ENCODE data around the gene FAM9B.
"Not testable (repeated sequence)": the region's sequence is repeated elsewhere in the genome, so short reads cannot be mapped to it uniquely, and the experiment has no call there.

FAM9B gene

DNA sequence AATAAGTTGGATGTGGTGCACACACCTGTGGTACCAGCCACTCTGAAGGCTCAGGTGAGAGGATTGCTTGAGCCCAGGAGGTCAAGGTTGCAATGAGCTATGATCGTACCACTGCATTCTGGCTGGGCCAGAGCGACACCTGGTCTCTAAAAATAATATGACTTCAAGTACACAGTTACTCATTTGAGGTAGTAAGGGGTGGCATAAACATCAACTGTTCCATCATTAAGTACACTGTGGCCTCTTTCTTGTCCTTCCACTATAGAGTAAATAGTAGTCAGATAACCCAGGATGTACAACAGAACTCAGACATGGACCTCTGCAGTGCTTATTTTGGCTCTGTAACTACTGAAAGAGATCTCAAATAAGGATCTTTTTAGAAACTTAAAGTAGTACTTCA lies 10.6 kb downstream of the FAM9B start:
- H3K36me3 Mint-ChIP-seq (ENCODE audit: low read depth): no peaks in the 10 kb centered on the region
- no peak overlapping the region for H3K4me3 Mint-ChIP-seq
- H3K4me1 Mint-ChIP-seq (ENCODE audit: low read depth): no peaks in the 10 kb centered on the region
- no peak for DNase-seq
- H3K27ac Mint-ChIP-seq: no peak overlapping the region
- H3K27me3 Mint-ChIP-seq: peaks cover 7% of the 10 kb centered on the region
- no peaks in the 10 kb centered on the region for H3K9me3 Mint-ChIP-seq

GRCh38 chrX:9019151-9019550 lies 14.8 kb downstream of the FAM9B start:
- Mint-ChIP-seq H3K4me3 (no peak overlapping the region), H3K27me3 (peaks cover 3% of the 10 kb centered on the region), H3K9me3 (no peaks in the 10 kb centered on the region), H3K36me3 (ENCODE audit: low read depth) (no peaks in the 10 kb centered on the region), H3K4me1 (ENCODE audit: low read depth) (no peaks in the 10 kb centered on the region), H3K27ac (no peak overlapping the region)
- no peak for DNase-seq

DNA sequence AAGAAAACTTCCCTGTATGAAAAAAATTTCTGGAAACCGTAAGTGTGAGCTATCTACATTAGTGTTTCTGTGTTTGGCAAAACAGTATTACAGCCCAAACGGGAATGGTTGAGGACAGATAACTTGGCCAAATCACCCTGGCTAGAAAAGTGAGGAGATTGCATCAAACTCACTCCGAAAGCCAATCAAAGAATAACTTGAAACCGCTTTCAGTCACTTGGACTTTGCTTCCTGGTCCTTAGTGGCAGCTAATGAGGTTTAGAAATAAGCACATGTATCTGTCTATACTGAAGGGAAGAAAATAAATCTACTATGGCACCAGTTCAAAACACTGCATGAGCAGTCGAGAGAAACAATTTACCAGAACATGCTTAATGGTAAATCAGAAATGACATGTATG lies 15.6 kb downstream of the FAM9B start:
- not testable (repeated sequence) for H3K4me1 Mint-ChIP-seq (ENCODE audit: low read depth); H3K4me3 Mint-ChIP-seq; DNase-seq; H3K27me3 Mint-ChIP-seq; H3K9me3 Mint-ChIP-seq; H3K27ac Mint-ChIP-seq; H3K36me3 Mint-ChIP-seq (ENCODE audit: low read depth)

DNA sequence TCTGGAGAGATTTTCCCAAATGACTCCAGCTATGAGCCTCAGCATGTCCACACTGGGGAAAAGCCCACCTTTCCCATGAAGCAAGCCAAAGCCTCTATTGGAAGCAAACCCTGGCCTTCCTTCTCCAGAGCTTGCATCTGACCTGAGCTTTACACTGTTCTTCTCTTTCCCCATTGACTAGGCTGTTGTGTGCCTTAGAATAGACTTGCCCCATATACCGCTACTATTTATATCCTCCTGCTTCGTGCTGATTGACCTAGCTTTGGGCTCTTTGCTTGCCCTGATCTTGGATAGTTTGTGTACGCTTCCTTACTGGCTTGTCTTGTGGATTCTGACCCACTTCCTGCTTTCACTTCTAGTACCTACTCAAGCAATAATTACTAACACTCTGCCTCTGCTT lies 30.9 kb downstream of the FAM9B start:
- H3K4me3 Mint-ChIP-seq: no peak overlapping the region
- no peak overlapping the region for H3K27ac Mint-ChIP-seq
- no peak for DNase-seq

DNA sequence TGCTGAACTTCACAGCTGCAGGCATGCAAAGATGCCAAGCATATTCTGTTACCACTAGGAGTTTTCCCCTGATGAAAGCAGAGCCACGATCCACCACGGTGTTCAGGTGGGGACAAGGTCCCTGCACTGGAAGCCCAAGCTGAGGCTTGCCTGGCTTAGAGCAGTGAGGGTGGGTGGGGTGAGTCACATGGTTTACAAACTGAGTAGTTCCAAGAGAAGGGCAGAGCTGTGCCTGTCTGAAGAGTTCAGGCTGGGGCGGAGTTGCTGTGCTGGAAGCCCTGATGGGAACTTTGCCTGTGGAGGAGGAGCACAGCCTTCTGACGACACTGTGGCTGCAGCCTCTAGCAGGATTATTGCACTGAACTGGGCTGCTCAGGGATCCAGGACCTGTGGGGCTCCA lies 45.5 kb downstream of the FAM9B start:
- no peaks in the 10 kb centered on the region for H3K36me3 Mint-ChIP-seq (ENCODE audit: low read depth)
- H3K9me3 Mint-ChIP-seq: no peaks in the 10 kb centered on the region
- H3K27ac Mint-ChIP-seq: no peak overlapping the region
- no peaks in the 10 kb centered on the region for H3K27me3 Mint-ChIP-seq
- peaks cover 26% of the 10 kb centered on the region for H3K4me1 Mint-ChIP-seq (ENCODE audit: low read depth)
- H3K4me3 Mint-ChIP-seq: no peak overlapping the region
- peak; percentile 43 for DNase-seq

More for the DNA sequence above, 30.9 kb downstream of the FAM9B start:
- Mint-ChIP-seq H3K27me3 (peaks cover 9% of the 10 kb centered on the region), H3K4me1 (ENCODE audit: low read depth) (peaks cover 8% of the 10 kb centered on the region), H3K9me3 (peaks cover 5% of the 10 kb centered on the region), H3K36me3 (ENCODE audit: low read depth) (no peaks in the 10 kb centered on the region)

GRCh38 chrX:8987672-8988250 lies 46.2 kb downstream of the FAM9B start:
- Mint-ChIP-seq H3K9me3 (no peaks in the 10 kb centered on the region), H3K4me3 (no peak overlapping the region), H3K4me1 (ENCODE audit: low read depth) (peaks cover 26% of the 10 kb centered on the region), H3K27me3 (no peaks in the 10 kb centered on the region), H3K36me3 (ENCODE audit: low read depth) (no peaks in the 10 kb centered on the region), H3K27ac (no peak overlapping the region)
- no peak for DNase-seq

DNA sequence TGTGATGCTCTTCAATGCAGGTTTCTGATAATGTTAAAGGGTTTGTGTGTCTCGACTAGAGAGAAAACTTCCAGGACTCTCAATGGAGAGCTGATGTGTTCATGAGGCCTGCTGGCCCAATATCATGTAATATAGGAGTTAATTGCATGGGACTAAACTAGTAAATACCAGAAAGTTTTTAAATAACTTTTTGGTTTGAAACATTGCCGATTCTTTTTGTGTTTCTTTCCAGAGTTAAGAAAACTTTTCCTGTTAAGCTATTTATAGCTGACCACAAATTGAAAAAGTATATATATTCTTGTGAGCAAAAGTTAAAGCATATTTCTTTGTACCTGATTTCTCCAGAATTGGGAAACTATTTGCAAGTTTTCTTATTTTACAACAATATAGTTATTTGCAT lies 49.7 kb downstream of the FAM9B start:
- H3K4me3 Mint-ChIP-seq: no peak overlapping the region
- H3K4me1 Mint-ChIP-seq (ENCODE audit: low read depth): peaks cover 39% of the 10 kb centered on the region
- H3K36me3 Mint-ChIP-seq (ENCODE audit: low read depth): no peaks in the 10 kb centered on the region
- no peak overlapping the region for H3K27ac Mint-ChIP-seq
- DNase-seq: no peak
- no peaks in the 10 kb centered on the region for H3K9me3 Mint-ChIP-seq
- H3K27me3 Mint-ChIP-seq: peaks cover 5% of the 10 kb centered on the region

DNA sequence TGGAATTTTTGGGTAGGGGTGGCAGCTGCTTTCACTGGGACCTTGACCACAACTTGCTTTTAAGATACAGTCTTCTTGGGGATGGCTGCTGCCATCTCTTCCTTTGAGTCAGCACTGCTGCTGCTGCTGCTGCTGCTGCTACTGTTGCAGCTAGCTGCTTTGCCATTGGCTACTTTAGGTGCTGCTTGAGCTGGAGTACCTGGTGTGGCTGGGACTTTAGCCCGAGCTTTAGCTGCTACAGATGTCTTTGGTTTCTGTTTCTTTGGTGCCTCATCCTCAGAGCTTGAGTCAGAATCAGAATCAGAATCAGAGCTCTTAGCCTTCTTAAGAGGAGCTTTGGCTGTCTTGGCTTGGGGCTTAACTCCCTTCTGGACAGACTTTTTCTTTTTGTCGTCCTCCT lies 52.2 kb downstream of the FAM9B start:
- no peak for DNase-seq
- H3K9me3 Mint-ChIP-seq: no peaks in the 10 kb centered on the region
- H3K36me3 Mint-ChIP-seq (ENCODE audit: low read depth): no peaks in the 10 kb centered on the region
- H3K4me3 Mint-ChIP-seq: no peak overlapping the region
- H3K27me3 Mint-ChIP-seq: peaks cover 14% of the 10 kb centered on the region
- peaks cover 18% of the 10 kb centered on the region for H3K4me1 Mint-ChIP-seq (ENCODE audit: low read depth)
- no peak overlapping the region for H3K27ac Mint-ChIP-seq

DNA sequence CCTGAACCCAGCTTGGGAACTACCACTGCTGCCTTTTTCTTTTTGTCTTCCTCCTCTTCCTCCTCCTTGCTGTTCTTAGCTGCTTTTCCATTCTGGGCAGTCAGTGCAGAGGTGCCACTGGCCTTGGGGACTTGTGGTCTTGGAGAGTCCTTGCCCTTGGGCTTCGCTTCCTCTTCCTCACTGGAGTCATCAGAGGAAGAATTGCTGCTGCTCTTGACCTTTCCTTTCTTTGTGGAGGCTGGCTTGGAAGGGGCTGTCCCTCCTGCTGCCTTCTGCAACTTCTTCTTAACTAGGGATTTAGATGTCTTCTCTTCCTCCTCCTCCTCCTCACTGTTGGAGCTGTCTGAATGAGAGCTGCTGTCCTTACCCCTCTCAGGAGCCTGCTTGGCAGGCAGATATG lies 53.2 kb downstream of the FAM9B start:
- H3K4me1 Mint-ChIP-seq (ENCODE audit: low read depth): peaks cover 13% of the 10 kb centered on the region
- no peaks in the 10 kb centered on the region for H3K9me3 Mint-ChIP-seq
- no peak overlapping the region for H3K4me3 Mint-ChIP-seq
- peaks cover 18% of the 10 kb centered on the region for H3K27me3 Mint-ChIP-seq
- no peaks in the 10 kb centered on the region for H3K36me3 Mint-ChIP-seq (ENCODE audit: low read depth)
- DNase-seq: no peak
- no peak overlapping the region for H3K27ac Mint-ChIP-seq

Data from activated T-cell treated with anti-CD3 and anti-CD28 coated beads, Interleukin-2, amount 50 U/mL, for 24 hours (primary cell).